Activated CD8-positive, alpha-beta T cell treated with anti-CD3 and anti-CD28 coated beads for 36 hours (primary cell): ENCODE data around the gene SCARF2. TPM values are rescaled to one million over a fixed set of nuclear protein-coding genes. Genes with fewer than 3 reads are reported as not detected.

Experiments
- ATAC-seq: fragments of 200-7000 bp; cut with Tn5 transposase; one replicate; pipeline ENCODE4 v1.10.0; 2021; ENCODE audit warnings: mild to moderate bottlenecking, moderate library complexity
- CTCF ChIA-PET: fragments of 350-600 bp; sonication (Branson Sonifier 250); formaldehyde crosslinking; loops from one replicate; lab custom pipeline; 2021; ENCODE audit warnings: antibody characterized with exemption; lab: Charles Lee
- POLR2A ChIA-PET: fragments of 350-600 bp; sonication (Branson Sonifier 250); formaldehyde crosslinking; loops from one replicate; lab custom pipeline; 2021; ENCODE audit warnings: antibody characterized with exemption; lab: Charles Lee
- DNase-seq: peaks from one replicate; pipeline ENCODE4 v3.0.0-alpha.2; 2020
- H3K27ac Mint-ChIP-seq: one replicate; pipeline ENCODE4 v1.8.0; 2021; ENCODE audit warnings: mild to moderate bottlenecking, mixed read lengths
- H3K27me3 Mint-ChIP-seq: one replicate; pipeline ENCODE4 v1.8.0; 2021; ENCODE audit warnings: mixed read lengths
- H3K36me3 Mint-ChIP-seq: one replicate; pipeline ENCODE4 v1.8.0; 2021; ENCODE audit warnings: low read depth, mixed read lengths
- H3K4me1 Mint-ChIP-seq: one replicate; pipeline ENCODE4 v1.8.0; 2021; ENCODE audit warnings: low read depth, mixed read lengths
- H3K4me3 Mint-ChIP-seq: one replicate; pipeline ENCODE4 v1.8.0; 2021; ENCODE audit warnings: mild to moderate bottlenecking, moderate library complexity, mixed read lengths
- H3K9me3 Mint-ChIP-seq: one replicate; pipeline ENCODE4 v1.8.0; 2021; ENCODE audit warnings: mixed read lengths
- intact Hi-C: fragments of 100-400 bp; cut with micrococcal nuclease; formaldehyde crosslinking; loops from one replicate; pipeline ENCODE4 v1.10.0; 2022
- total RNA-seq, 2 experiments: library from RNA; stranded (reverse); gene quantifications; one replicate each; pipeline ENCODE4 v1.2.3, GENCODE V29; 2021
- TF ChIP-seq, protein P1 (sequence below): fragments of 200-600 bp; IDR thresholded peaks from one replicate; pipeline ENCODE4 v1.8.0; 2022; ENCODE audit warnings: antibody characterized with exemption, mild to moderate bottlenecking

The SCARF2 gene
- total RNA-seq, 2 experiments from 2014 or later, result 0.20 to 0.27 TPM

DNA sequence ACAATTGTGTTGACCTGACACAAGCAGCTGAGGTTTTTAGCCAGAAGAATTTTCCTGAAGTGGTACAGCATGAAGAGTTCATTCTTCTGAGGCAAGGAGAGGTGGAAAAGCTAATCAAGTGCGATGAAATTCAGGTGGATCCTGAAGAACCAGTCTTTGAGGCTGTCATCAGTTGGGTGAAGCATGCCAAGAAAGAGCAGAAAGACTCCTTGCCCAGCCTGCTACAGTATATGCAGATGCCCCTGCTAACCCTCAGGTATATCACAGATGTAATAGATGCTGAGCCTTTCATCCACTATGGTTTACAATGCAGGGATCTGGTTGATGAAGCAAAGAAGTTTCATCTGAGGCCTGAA is 12.9 kb upstream of the SCARF2 start:
- POLR2A ChIA-PET, result no interaction called here
- no peak for DNase-seq
- TF ChIP-seq, protein P1, sequence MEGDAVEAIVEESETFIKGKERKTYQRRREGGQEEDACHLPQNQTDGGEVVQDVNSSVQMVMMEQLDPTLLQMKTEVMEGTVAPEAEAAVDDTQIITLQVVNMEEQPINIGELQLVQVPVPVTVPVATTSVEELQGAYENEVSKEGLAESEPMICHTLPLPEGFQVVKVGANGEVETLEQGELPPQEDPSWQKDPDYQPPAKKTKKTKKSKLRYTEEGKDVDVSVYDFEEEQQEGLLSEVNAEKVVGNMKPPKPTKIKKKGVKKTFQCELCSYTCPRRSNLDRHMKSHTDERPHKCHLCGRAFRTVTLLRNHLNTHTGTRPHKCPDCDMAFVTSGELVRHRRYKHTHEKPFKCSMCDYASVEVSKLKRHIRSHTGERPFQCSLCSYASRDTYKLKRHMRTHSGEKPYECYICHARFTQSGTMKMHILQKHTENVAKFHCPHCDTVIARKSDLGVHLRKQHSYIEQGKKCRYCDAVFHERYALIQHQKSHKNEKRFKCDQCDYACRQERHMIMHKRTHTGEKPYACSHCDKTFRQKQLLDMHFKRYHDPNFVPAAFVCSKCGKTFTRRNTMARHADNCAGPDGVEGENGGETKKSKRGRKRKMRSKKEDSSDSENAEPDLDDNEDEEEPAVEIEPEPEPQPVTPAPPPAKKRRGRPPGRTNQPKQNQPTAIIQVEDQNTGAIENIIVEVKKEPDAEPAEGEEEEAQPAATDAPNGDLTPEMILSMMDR, result no peak
- no peak for ATAC-seq
- no peak overlapping the region for H3K27ac Mint-ChIP-seq
- no peaks in the 10 kb centered on the region for H3K9me3 Mint-ChIP-seq
- CTCF ChIA-PET, result no interaction called here
- intact Hi-C loops, result no loop called here
- H3K4me1 Mint-ChIP-seq, result no peaks in the 10 kb centered on the region
- no peaks in the 10 kb centered on the region for H3K27me3 Mint-ChIP-seq
- H3K4me3 Mint-ChIP-seq, result no peak overlapping the region
- peaks cover 3% of the 10 kb centered on the region for H3K36me3 Mint-ChIP-seq

DNA sequence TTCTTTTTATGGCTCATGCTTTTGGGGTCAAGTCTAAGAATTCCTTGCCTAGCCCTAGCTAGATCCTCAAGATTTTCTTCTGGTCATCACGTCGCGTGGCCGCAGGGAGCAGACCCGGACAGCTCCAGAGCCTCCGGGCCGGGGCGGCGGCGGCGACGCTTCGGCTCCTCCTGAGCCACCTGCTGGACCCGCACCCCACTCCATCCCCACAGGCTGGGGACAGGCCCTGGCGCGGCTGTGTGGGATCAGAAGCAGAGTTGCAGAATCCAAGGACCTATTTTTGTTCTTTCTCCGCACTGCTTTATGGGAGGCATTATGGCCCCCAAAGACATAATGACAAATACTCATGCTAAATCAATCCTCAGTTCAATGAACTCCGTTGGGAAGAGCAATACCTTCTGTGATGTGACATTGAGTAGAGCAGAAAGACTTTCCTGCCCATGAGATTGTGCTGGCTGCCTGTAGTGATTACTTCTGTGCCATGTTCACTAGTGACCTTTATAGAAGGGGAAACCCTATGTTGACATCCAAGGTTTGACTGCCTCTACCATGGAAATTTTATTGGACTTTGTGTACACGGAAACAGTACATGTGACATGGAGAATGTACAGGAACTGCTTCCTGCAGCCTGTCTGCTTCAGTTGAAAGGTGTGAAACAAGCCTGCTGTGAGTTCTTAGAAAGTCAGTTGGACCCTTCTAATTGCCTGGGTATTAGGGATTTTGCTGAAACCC is 12.4 kb upstream of the SCARF2 start:
- Mint-ChIP-seq H3K27me3 (no peaks in the 10 kb centered on the region), H3K9me3 (no peaks in the 10 kb centered on the region), H3K36me3 (peaks cover 2% of the 10 kb centered on the region), H3K4me3 (no peak overlapping the region), H3K4me1 (no peaks in the 10 kb centered on the region), H3K27ac (no peak overlapping the region)
- intact Hi-C loops, result no loop called here
- TF ChIP-seq, protein P1, result no peak
- CTCF ChIA-PET, result interaction anchor here (1.1 kb wide), 1 partner anchor 32 kb away, joined by 5 read pairs; no protein-coding TSS in a partner anchor
- no peak for ATAC-seq
- POLR2A ChIA-PET, result no interaction called here
- no peak for DNase-seq

DNA sequence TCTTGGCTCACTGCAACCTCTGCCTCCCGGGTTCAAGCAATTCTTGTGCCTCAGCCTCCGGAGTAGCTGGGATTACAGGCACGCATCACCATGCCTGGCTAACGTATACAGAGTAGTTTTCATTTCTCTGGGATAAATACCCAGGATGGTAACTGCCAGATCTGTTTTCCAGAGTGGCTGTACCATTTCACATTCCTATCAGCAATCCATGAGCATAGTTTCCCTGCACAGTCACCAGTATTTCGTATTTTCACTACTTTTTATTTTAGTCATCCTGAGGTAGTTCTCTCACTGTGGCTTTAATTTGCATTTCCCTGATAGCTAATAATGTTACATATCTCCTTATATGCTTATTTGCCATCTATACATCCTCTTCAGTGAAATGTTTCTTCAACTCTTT is 11.0 kb upstream of the SCARF2 start:
- H3K9me3 Mint-ChIP-seq, result no peaks in the 10 kb centered on the region
- DNase-seq (no peak), ATAC-seq (no peak)
- no peak overlapping the region for H3K4me3 Mint-ChIP-seq
- CTCF ChIA-PET, result interaction anchor here (1.1 kb wide), 1 partner anchor 31 kb away, joined by 5 read pairs; no protein-coding TSS in a partner anchor
- H3K4me1 Mint-ChIP-seq, result no peaks in the 10 kb centered on the region
- no peak overlapping the region for H3K27ac Mint-ChIP-seq
- POLR2A ChIA-PET, result no interaction called here
- H3K27me3 Mint-ChIP-seq, result no peaks in the 10 kb centered on the region
- intact Hi-C loops, result no loop called here
- H3K36me3 Mint-ChIP-seq, result peaks cover 6% of the 10 kb centered on the region
- TF ChIP-seq, protein P1, result no peak

DNA sequence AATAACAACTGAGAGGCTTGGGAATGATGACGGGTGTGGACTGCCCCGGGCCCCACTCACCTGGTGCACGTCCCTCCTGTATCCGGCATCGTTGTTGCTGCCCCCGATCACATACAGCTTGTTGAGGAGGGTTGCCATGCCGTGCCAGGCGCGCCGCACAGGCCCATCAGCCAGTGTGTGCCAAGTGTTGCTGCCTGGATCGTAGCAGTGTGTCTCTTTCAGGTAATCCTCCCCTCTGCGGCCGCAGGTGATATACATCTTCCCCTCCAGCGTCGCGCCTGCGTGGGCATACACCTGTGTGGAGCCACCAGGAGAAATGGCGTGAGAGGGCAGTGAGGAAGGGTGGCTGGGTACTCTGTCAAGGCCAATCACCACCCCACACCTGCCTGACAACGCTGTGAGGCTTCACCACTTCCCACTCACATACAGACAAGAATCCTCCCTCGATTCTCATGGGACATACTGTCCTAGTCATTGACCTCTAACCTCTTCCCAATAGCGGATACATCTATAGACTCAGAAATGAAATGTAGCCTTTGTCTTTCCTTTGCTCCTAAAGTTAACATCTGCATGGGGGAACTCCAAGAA is 8.9 kb upstream of the SCARF2 start:
- POLR2A ChIA-PET, result no interaction called here

More for the DNA sequence above, 8.9 kb upstream of the SCARF2 start:
- no peak overlapping the region for H3K27ac Mint-ChIP-seq
- H3K36me3 Mint-ChIP-seq, result peaks cover 6% of the 10 kb centered on the region
- no peaks in the 10 kb centered on the region for H3K27me3 Mint-ChIP-seq
- intact Hi-C loops, result no loop called here
- DNase-seq (no peak), ATAC-seq (no peak)
- no peak overlapping the region for H3K4me3 Mint-ChIP-seq
- no peaks in the 10 kb centered on the region for H3K4me1 Mint-ChIP-seq
- CTCF ChIA-PET, result interaction anchor here (1.2 kb wide), 1 partner anchor 8 kb away, joined by 3 read pairs; no protein-coding TSS in a partner anchor
- no peaks in the 10 kb centered on the region for H3K9me3 Mint-ChIP-seq
- TF ChIP-seq, protein P1, result no peak
